Skeletal muscle satellite cell (primary cell): ENCODE measurements around the gene ZNF827.

Experiments
- H3K27me3 ChIP-seq: 2 replicates; pipeline ENCODE4 v1.7.0; 2013; ENCODE audit warnings: low read length; ENCODE audit not compliant: control insufficient read depth, insufficient read depth
- H3K36me3 ChIP-seq: 2 replicates; pipeline ENCODE4 v1.7.0; 2013; ENCODE audit warnings: mild to moderate bottlenecking, control low read depth, low read length; ENCODE audit not compliant: insufficient read depth
- H3K4me1 ChIP-seq: 2 replicates; pipeline ENCODE4 v1.7.0; 2013; ENCODE audit warnings: low read length; ENCODE audit not compliant: control insufficient read depth, insufficient read depth
- H3K4me2 ChIP-seq: 2 replicates; pipeline ENCODE4 v1.7.0; 2013; ENCODE audit warnings: mild to moderate bottlenecking, low read length
- H3K4me3 ChIP-seq: 2 replicates; pipeline ENCODE4 v1.7.0; 2013; ENCODE audit warnings: low read length
- H3K9ac ChIP-seq: 2 replicates; pipeline ENCODE4 v1.7.0; 2013; ENCODE audit warnings: mild to moderate bottlenecking, low read depth, low read length, moderate library complexity
- H3K9me3 ChIP-seq: replicated peaks from 2 replicates; pipeline ENCODE4 v1.7.0; 2013; ENCODE audit warnings: mild to moderate bottlenecking, control low read depth, low read length

Gene ZNF827

DNA sequence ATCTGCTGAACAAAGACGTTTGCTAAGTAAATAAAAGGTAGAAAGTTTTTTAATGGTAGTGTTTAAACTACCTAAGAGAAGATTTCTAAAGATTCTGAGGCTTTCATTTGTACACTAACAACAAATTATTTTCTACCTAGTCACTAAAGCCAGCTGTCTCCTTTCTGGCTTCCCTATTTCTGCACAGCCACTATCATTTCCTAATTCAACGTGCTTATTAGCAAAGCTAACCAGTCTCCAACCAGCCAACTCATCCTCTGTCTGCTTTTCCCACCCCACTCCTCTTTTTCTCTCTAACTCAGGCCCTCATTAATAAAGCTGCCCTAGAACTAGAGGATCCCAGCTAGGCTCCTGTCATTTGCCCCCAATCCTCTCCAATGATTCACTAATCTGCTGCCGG, 118.2 kb downstream of the ZNF827 start:
- H3K4me2 ChIP-seq = no peak overlapping the region
- no peaks in the 10 kb centered on the region for H3K36me3 ChIP-seq
- no peak overlapping the region for H3K4me3 ChIP-seq
- H3K9me3 ChIP-seq = no peaks in the 10 kb centered on the region
- no peaks in the 10 kb centered on the region for H3K27me3 ChIP-seq
- H3K9ac ChIP-seq = no peak overlapping the region
- H3K4me1 ChIP-seq = peaks cover 21% of the 10 kb centered on the region

DNA sequence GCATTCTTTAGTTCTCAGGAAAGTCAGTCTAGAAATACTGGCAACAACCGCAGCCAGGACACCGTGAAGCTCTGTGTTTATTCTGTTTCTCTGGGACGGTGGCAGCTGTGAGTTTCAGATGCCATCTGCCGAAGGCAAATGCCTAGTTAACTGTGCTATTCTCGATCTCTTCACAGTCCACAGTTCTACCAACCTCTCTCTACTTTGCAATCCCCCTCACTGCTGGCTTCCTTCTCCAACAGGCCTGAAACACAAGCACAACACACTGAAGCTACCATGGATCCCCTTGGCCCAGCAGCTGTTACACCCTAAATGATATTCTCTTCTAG, 118.8 kb downstream of the ZNF827 start:
- Histone ChIP-seq H3K36me3 (no peaks in the 10 kb centered on the region), H3K4me2 (peak overlapping the region; percentile 58), H3K4me3 (no peak overlapping the region), H3K9me3 (no peaks in the 10 kb centered on the region), H3K27me3 (no peaks in the 10 kb centered on the region), H3K4me1 (peaks cover 21% of the 10 kb centered on the region), H3K9ac (peak overlapping the region; percentile 8)

DNA sequence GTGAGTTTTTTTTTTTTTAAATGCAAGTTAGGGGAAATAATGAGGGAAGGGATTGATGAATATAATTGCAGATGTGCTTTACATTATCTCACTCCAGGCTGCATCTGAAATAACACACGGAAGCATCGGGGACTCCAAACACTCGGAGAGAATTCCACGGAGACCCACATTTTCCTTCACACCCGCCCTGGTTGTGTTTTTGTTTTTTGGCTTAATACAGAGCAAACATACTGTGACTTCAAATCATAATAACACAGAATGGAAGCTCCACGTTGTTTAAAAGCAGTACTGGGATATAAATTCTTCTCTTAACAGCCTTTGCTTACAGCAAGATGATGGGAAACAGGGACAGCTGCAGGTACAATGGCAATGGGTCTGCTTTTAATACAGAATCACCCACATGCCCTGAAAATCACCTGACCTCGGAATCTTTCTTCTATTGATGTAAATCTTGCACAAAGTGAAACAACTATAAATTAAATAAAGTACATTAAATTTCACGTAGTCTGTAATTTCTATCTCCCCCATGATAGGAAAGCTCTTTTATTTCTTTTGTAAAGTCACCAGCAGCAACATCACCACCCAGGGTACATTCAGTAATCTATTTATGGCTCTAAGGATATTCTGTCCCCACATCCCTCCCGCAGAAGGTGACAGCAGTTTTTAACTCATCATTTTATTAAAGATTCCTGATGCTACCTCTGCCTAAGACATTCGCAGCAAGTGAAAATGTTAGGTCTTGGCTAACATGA, 119.3 kb downstream of the ZNF827 start:
- H3K4me2 ChIP-seq = peak overlapping the region; percentile 58
- H3K36me3 ChIP-seq = no peaks in the 10 kb centered on the region
- no peaks in the 10 kb centered on the region for H3K27me3 ChIP-seq
- no peak overlapping the region for H3K9ac ChIP-seq
- peaks cover 21% of the 10 kb centered on the region for H3K4me1 ChIP-seq
- no peaks in the 10 kb centered on the region for H3K9me3 ChIP-seq
- H3K4me3 ChIP-seq = no peak overlapping the region

DNA sequence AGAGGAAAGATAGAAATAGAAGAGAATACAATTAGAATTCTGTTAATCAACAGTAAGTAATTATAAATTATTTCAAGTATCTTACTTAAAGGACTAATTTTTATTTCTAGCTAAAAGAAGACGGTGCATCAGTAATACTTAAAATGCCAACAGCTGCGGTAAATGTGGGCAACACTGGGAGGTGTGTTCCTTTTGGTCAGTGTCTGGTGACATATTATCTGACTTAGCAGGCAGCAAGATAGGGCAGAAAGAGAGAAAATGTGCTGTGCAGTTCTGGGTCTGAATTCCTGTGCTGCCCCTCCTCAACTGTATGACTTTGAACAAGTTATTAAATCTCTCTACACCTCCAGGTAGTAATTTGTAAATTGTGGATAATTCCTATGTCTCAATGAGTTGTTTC, 120.6 kb downstream of the ZNF827 start:
- Histone ChIP-seq H3K9ac (no peak overlapping the region), H3K27me3 (no peaks in the 10 kb centered on the region), H3K4me3 (no peak overlapping the region), H3K9me3 (no peaks in the 10 kb centered on the region), H3K36me3 (peaks cover 1% of the 10 kb centered on the region), H3K4me1 (peaks cover 21% of the 10 kb centered on the region), H3K4me2 (no peak overlapping the region)

DNA sequence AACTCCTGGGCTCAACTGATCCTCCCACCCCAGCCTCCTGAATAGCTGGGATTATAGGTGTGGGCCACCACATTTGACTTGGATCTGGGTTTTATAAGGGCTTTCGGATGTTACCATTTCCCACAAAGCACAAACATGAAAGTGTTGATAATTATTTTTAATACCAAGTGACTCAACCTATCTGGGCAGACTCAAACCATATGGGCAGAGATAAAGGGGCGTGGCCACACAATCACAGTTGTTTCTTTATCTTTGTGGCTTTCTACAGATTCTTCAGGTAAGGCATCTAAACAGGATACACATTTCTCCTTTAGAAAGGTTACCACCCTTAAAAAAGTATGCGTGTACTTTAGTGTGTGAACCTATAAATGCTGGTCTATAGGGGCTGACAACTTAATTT, 122.5 kb downstream of the ZNF827 start:
- Histone ChIP-seq H3K36me3 (peaks cover 6% of the 10 kb centered on the region), H3K4me1 (peaks cover 18% of the 10 kb centered on the region), H3K27me3 (no peaks in the 10 kb centered on the region), H3K4me2 (no peak overlapping the region), H3K9ac (no peak overlapping the region), H3K9me3 (no peaks in the 10 kb centered on the region), H3K4me3 (no peak overlapping the region)

DNA sequence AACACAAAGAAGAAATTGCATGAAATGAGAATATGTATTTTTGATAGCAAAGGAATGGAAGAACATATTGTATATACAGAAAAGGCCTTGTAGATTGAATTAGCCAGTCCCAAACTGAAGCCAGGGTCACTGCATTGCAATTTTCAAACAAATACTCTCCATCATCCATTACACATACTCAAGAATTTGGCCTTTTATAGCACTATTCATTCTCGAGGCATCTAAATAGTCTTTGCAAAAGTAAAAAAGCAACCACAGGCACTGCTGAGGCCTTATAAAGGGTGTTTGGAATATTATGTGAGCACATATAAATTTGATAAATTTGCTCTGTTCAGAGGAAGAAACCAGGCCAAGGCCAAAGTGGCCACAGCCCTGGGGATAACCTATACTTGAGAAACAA, 123.0 kb downstream of the ZNF827 start:
- Histone ChIP-seq H3K4me1 (peaks cover 15% of the 10 kb centered on the region), H3K9me3 (no peaks in the 10 kb centered on the region), H3K4me2 (no peak overlapping the region), H3K27me3 (no peaks in the 10 kb centered on the region), H3K4me3 (no peak overlapping the region), H3K9ac (no peak overlapping the region), H3K36me3 (peaks cover 6% of the 10 kb centered on the region)

DNA sequence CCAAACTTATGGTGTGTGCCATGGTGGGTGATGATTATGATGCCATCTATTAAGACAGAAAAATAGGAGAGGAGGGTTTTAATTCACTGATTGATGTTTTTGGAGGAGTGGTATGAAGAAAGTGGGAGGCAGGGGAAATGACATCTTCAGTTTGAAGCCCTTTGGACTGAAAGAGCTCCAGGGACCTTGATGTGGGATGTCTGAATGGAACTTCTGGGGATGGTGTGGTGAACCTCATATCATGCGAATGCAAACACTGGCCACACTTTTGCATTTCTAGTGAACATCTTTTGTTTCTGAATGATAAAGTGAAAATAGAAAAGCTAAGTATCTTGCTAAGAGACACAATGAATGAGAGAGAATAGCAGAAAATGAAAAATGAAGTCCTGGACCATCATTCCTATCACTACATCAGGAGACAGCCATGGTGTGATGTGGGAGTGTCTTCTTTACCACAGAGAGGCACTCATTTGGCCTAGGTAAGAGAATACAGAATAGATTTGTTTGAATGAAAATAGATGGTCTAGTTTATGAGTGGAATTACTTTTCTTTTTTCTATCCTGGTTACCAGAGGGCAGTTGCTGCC, 123.5 kb downstream of the ZNF827 start:
- no peaks in the 10 kb centered on the region for H3K27me3 ChIP-seq
- peaks cover 10% of the 10 kb centered on the region for H3K4me1 ChIP-seq
- H3K36me3 ChIP-seq = peaks cover 6% of the 10 kb centered on the region
- H3K9me3 ChIP-seq = no peaks in the 10 kb centered on the region
- no peak overlapping the region for H3K9ac ChIP-seq
- no peak overlapping the region for H3K4me2 ChIP-seq
- H3K4me3 ChIP-seq = no peak overlapping the region

DNA sequence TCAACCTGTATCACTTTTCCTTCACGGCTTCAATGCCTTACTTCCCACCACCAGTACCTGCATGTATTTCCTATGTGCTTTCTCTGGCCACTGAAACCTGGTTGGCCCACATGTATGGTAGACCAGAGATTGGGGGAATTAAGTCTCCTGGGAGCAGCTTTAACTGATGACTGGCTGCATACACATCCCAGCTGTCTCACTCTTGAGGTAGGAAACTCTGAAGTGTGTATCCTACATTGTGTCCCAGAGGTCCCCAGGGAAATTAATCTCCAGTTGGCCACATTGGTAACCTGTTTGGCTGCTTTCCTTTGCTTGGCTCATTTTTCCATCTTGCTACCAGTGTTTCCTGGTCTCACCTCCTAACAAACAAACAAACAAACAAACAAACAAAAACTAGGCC, 124.4 kb downstream of the ZNF827 start:
- Histone ChIP-seq H3K4me2 (no peak overlapping the region), H3K9ac (no peak overlapping the region), H3K27me3 (no peaks in the 10 kb centered on the region), H3K9me3 (no peaks in the 10 kb centered on the region), H3K4me3 (no peak overlapping the region), H3K4me1 (peaks cover under 1% of the 10 kb centered on the region), H3K36me3 (peaks cover 6% of the 10 kb centered on the region)

DNA sequence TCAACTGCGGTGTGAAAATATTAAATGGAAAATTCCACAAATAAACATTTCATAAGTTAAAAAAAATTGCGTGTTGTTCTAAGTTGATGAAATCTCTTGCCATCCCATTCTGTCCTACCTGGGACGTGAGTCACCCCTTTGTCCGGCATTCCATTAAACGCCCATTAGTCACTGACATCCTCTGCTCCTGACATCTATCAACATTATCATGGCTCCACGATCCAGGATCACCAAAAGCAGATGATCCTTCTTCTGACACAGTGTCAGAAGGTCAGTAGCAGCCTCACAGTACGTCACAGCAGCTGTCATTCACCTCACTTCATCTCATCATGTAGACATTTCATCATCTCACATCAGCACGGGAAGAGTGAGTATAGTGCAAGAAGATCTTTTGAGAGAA, 125.7 kb downstream of the ZNF827 start:
- Histone ChIP-seq H3K9ac (no peak overlapping the region), H3K4me2 (no peak overlapping the region), H3K4me1 (peaks cover 8% of the 10 kb centered on the region), H3K36me3 (peaks cover 6% of the 10 kb centered on the region), H3K27me3 (no peaks in the 10 kb centered on the region), H3K4me3 (no peak overlapping the region), H3K9me3 (no peaks in the 10 kb centered on the region)

DNA sequence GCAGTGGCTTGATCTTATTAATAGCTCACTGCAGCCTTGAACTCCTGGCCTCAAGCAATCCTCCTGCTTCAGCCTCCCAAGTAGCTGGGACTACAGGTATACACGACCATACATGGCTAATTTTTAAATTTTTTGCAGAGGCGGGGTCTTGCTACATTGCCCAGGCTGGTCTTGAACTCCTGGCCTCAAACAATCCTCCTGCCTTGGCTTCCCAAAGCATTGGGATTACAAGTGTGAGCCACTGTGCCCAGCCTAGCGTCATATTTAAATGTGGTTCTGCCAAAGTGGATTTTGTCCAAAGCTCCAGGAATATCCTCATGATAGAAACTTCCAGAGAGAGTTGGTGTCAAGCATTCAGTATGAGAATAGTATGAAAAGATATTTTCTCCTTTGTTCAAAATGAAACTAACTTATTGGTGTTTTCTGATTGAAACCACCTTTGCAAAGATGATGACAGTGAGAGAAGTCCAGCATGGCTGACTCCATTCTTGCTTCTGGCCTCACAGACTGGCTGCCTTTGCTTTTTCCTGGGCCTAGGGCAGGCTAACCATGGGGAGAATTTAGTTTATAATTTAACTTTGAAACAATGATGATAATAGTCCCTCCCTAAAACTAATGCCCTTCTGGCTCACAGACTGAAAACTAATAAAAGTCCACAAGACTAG, 129.6 kb downstream of the ZNF827 start:
- H3K36me3 ChIP-seq = peaks cover 6% of the 10 kb centered on the region
- no peaks in the 10 kb centered on the region for H3K9me3 ChIP-seq
- peak overlapping the region; percentile 73 for H3K4me2 ChIP-seq
- peaks cover 28% of the 10 kb centered on the region for H3K4me1 ChIP-seq
- no peaks in the 10 kb centered on the region for H3K27me3 ChIP-seq
- peak overlapping the region; percentile 35 for H3K9ac ChIP-seq
- peak overlapping the region; percentile 22 for H3K4me3 ChIP-seq

DNA sequence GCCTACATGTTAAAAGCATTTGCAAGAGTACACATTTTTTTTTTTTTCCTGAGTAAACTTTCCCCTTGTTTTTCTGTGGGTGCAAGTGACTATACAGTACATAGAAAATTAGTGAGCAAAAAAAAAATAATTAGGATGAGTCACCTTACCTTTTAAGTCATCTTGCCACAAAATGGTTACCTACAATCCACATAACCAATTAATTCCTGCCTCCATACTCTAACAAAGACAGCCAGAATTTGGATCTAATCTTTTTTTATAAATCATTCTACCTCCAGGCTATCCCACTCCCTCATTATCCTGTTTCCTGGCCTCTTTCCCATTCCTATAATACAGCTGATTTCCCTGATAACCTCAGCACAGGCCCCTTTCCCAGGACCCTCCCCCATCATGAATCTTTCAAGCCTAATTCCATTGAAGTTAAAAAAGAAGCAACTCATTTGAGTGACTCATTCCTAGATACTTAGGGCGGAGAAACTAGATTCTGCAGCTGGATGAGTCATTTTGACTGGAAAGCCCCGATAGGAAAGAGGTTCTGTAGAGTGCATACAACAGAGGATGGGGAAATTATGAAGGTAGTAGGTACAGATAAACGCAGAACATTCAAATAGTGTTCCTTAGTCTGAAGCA, 130.5 kb downstream of the ZNF827 start:
- H3K36me3 ChIP-seq = peaks cover 6% of the 10 kb centered on the region
- peak overlapping the region; percentile 55 for H3K9ac ChIP-seq
- peak overlapping the region; percentile 53 for H3K4me3 ChIP-seq
- peak overlapping the region; percentile 73 for H3K4me2 ChIP-seq
- H3K4me1 ChIP-seq = peaks cover 33% of the 10 kb centered on the region
- no peaks in the 10 kb centered on the region for H3K27me3 ChIP-seq
- no peaks in the 10 kb centered on the region for H3K9me3 ChIP-seq
